Breast epithelium (tissue), 3 donors: ENCODE measurements around the gene CYP2W1.

ENCODE experiments used
- POLR2A ChIP-seq: fragments of 450-650 bp; IDR thresholded peaks from one replicate; pipeline ENCODE4 v1.6.1; 2016; ENCODE audit warnings: antibody characterized with exemption, mild to moderate bottlenecking, moderate library complexity
- TF ChIP-seq, protein P1 (sequence below), 3 donors: fragments of 450-650 bp; IDR thresholded peaks; one replicate each; pipeline ENCODE4 v1.5.1; 2016 to 2017; ENCODE audit warnings: antibody characterized with exemption in 3 of 3, mild to moderate bottlenecking in 3 of 3, moderate library complexity in 3 of 3

DNA sequence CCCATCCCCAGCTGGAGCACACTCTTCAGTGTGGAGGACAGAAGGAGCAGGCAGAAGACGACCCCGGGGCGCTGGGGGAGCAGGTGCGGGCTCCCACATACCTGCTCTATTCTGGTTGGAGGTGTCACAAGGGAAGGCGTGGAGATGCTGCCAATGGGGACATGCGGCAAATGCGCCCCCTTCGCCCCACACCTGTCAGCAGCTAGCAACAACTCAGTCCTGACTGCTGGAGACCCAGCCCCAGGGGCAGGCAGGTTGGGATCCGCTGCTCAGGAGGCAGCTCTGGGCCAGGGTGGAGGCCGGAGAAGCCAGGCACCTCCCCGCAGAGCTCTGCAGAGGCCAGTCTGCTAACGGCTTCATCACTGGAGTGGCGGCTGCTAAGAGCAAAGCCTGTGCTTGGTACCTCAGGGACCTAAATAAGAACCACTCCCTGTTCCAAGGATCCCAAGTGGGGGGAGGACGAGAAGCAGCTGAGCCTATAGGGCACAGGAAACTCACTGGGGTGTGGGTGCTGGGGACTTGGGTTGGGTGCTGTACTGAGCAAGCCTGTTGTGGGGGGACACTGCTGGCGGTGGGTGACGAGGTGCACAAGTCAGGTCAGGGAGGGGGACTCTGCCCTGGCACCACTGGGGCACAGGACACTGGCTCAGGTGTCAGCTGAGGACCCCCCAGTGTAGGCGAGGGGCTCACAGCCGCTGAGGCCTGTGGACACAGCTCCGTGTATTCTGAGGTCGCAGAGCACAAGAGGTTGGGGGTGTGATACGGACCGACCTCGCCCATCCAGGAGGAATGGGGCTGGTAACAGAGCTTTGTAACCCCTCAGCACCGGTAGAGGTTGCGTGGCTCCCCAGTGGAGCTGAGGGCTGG is 42.1 kb downstream of the CYP2W1 start:
- TF ChIP-seq, protein P1, sequence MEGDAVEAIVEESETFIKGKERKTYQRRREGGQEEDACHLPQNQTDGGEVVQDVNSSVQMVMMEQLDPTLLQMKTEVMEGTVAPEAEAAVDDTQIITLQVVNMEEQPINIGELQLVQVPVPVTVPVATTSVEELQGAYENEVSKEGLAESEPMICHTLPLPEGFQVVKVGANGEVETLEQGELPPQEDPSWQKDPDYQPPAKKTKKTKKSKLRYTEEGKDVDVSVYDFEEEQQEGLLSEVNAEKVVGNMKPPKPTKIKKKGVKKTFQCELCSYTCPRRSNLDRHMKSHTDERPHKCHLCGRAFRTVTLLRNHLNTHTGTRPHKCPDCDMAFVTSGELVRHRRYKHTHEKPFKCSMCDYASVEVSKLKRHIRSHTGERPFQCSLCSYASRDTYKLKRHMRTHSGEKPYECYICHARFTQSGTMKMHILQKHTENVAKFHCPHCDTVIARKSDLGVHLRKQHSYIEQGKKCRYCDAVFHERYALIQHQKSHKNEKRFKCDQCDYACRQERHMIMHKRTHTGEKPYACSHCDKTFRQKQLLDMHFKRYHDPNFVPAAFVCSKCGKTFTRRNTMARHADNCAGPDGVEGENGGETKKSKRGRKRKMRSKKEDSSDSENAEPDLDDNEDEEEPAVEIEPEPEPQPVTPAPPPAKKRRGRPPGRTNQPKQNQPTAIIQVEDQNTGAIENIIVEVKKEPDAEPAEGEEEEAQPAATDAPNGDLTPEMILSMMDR (IDR thresholded peaks at IDR 0.05): no peak
- no peak for TF ChIP-seq POLR2A
